GM12872 (cell line): Measurements from ENCODE around the gene BCAS3.

Experiments used
- TF ChIP-seq, protein P1 (sequence below): IDR thresholded peaks from 3 replicates; pipeline ENCODE4 v1.5.1; 2011; ENCODE audit warnings: low read depth, mild to moderate bottlenecking, low read length, moderate library complexity; ENCODE audit not compliant: insufficient read depth

BCAS3 gene

DNA sequence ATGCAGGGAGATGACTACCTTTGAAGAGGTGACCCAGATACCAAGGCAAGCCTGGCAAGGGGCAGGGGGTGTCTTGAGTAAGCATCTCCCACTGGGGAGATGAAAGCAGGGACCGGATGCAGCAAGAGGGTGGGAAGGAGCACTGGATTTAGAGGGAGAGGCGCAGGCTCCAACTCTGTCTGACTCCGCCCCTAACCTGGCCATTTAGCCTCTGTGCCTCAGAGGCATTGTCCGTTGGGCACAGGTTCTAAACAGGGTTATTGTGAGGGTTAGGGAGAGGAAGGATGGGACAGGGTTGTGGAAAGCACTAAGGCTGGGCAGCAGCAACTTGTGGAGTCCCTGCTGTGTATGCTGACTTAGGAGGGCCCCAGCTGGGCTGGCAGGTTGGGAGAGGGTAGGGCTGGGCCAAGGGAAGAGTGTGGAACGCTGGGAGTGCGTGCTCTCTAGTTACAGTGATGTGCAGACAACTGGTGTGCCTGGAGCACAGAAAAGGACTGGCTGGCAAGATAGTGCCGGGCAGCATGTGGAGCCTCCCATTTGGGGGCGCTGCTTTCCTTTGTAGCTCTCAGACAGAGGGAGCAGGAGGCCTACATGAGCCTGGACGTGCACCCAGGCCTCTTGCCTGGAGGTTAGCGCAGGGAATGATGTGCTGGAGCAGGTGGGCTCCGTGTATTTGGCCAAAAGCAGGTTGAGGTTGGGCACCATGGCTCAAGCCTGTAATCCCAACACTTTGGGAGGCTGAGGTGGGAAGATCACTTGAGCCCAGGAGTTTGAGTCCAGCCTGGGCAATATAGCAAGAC, 748.2 kb downstream of the BCAS3 start:
- TF ChIP-seq, protein P1, sequence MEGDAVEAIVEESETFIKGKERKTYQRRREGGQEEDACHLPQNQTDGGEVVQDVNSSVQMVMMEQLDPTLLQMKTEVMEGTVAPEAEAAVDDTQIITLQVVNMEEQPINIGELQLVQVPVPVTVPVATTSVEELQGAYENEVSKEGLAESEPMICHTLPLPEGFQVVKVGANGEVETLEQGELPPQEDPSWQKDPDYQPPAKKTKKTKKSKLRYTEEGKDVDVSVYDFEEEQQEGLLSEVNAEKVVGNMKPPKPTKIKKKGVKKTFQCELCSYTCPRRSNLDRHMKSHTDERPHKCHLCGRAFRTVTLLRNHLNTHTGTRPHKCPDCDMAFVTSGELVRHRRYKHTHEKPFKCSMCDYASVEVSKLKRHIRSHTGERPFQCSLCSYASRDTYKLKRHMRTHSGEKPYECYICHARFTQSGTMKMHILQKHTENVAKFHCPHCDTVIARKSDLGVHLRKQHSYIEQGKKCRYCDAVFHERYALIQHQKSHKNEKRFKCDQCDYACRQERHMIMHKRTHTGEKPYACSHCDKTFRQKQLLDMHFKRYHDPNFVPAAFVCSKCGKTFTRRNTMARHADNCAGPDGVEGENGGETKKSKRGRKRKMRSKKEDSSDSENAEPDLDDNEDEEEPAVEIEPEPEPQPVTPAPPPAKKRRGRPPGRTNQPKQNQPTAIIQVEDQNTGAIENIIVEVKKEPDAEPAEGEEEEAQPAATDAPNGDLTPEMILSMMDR = 0 out of 3 replicates have a peak, but pooled peaks have one; percentile 18

DNA sequence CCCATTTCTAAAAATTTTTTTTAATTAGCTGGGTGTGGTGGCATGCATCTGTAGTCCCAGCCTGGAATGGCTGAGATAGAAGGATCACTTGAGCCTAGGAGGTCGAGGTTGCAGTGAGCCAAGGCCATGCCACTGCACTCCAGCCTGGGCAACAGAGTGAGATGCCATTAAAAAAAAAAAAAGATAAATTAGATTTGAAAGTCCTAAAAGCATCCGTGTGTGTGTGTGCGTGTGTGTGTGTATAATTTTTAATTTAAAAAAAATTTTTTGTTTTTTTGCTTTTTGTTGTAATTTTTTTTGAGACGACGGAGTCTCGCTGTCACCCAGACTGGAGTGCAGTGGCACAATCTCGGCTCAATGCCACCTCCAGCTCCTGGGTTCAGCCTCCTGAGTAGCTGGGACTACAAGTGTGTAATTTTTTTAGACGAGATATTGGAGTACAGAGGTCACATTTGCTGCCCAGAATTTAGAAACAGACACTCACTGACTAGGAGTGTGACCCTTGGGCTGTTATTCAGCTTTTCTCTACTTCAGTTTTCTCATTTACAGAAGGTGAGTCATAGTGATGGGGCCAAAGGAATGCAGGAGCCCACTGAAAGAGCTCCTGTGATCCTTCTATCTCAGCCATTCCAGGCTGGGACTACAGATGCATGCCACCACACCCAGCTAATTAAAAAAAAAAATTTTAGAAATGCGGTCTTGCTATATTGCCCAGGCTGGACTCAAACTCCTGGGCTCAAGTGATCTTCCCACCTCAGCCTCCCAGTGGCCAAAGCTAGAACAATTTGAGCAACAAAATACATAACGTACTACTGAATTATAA, 749.0 kb downstream of the BCAS3 start:
- TF ChIP-seq, protein P1 = no peak

DNA sequence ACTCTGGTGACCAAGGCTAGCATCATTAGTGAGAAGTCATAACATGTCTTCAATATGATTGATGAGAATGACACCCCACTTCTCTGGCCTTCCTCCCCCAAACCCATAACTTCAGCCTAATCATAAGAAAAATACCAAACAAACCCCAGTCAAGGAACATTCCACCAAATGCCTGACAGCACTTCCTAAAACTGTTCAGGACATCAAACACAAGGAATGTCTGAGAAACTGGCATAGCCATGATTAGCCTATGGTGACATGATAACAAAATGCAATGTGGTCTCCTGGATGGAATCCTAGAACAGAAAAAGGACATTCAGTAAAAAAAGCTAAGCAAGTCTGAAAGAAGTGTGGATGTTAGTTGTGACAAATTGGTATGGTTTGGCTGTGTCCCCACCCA, 749.9 kb downstream of the BCAS3 start:
- TF ChIP-seq, protein P1 = no peak

DNA sequence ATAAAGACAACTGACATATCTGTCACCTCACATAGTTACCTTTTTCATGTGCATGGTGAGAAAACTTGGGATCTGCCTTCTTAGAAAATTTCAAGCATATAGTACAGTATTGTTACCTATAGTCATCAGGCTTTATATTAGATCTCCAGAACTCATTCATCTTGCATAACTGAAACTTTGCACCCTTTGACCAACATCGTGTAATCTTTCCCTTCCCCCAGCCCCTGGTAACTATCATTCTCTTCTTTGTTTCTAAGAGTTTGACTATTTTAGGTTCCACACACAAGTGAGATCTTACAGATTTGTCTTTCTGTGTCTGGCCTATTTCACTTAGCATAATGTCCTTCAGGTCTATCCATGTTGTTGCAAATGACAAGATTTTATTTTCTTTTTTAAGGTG, 751.6 kb downstream of the BCAS3 start:
- TF ChIP-seq, protein P1 = no peak

DNA sequence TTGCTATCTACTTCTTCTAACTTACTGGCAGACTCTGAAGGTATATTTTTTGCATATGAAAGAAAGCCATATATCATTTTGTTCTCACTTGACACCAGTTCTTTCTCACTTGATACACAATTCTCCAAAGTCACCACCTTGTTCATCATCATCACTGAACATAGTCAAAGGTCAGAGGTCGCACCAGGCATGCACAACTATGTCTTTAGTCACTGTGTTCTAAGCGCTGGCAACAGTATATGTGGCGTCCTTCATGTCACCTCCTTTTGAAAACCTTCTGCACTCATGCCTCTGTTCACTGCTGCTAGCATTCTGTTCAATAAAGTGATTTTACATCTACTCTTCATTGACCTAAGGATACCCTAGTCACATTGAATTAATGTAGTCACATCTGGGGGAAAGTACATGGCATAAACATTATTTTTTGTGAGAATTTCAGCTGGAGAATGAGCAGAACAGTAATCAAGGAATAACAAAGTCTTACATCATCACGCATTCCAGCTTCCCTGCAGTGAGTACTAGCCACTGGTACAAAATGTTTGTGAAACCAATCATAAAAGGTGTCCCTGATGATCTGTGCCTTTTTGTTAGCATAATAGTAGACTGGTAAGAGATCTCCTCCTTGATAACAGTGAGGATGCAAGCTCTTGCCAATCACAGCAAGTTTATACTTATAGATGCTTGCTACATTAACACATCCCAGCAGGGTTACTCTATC, 754.1 kb downstream of the BCAS3 start:
- TF ChIP-seq, protein P1 = no peak

DNA sequence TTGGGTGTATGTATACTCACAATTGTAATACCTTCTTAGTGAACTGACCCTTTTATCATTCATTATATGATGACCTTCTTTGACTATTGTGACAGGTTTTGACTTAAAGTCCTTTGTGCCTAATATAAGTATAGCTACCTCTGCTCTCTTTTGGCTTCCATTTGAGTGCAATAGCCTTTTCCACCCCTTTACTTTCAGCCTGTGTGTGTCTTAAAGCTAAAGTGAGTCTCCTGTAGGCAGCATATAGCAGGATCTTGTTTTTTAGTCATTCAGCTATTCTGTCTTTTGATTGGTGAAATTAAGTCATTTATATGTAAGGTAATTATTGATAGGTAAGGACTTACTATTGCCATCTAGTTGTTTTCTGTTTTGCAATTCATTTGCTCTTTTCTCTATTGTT, 758.6 kb downstream of the BCAS3 start:
- TF ChIP-seq, protein P1 = no peak
